CD14-positive monocyte (primary cell): ENCODE data around the gene OR51D1. TPM values are rescaled to one million over a fixed set of nuclear protein-coding genes. Genes with fewer than 3 reads are reported as not detected.

ENCODE experiments used
- DNase-seq, 3 donors: peaks; one replicate each; pipeline ENCODE4 v3.0.0-alpha.2; 2011 to 2022
- H2AFZ ChIP-seq: 2 replicates; pipeline ENCODE4 v1.6.0; 2012; ENCODE audit warnings: mild to moderate bottlenecking, low read depth, low read length, inconsistent platforms; ENCODE audit not compliant: insufficient read depth, poor library complexity, severe bottlenecking
- H3K27ac ChIP-seq, 2 donors: 1 replicate in 1 of 2; 2 replicates in 1 of 2; pipeline ENCODE4 v1.5.1; 2012 to 2013; ENCODE audit warnings: low read length in 2 of 2, control low read depth in 1 of 2, inconsistent platforms in 1 of 2, low read depth in 1 of 2, mild to moderate bottlenecking in 1 of 2
- H3K27me3 ChIP-seq, 2 donors: one replicate each; pipeline versions ENCODE4 v1.6.0 to v1.6.1; 2011 to 2013; ENCODE audit warnings: low read length in 2 of 2; ENCODE audit not compliant: control insufficient read depth in 2 of 2, insufficient read depth in 2 of 2
- H3K36me3 ChIP-seq, 2 donors: replicated peaks in 1 of 2; 1 replicate in 1 of 2; 2 replicates in 1 of 2; pipeline versions ENCODE4 v1.5.1 to v1.6.1; 2012 to 2013; ENCODE audit warnings: low read length in 2 of 2, control low read depth in 1 of 2, inconsistent platforms in 1 of 2, mild to moderate bottlenecking in 1 of 2; ENCODE audit not compliant: insufficient read depth in 2 of 2, control insufficient read depth in 1 of 2
- H3K4me1 ChIP-seq, 2 donors: 1 replicate in 1 of 2; 2 replicates in 1 of 2; pipeline versions ENCODE4 v1.5.1 to v1.6.1; 2012 to 2013; ENCODE audit warnings: low read length in 2 of 2, control low read depth in 1 of 2, inconsistent platforms in 1 of 2, mild to moderate bottlenecking in 1 of 2, moderate library complexity in 1 of 2; ENCODE audit not compliant: insufficient read depth in 2 of 2, control insufficient read depth in 1 of 2
- H3K4me2 ChIP-seq: replicated peaks from 2 replicates; pipeline ENCODE3; 2012; ENCODE audit warnings: low read length, moderate library complexity, mild to moderate bottlenecking; ENCODE audit not compliant: poor library complexity, severe bottlenecking; ENCODE audit errors: extremely low read depth
- H3K4me3 ChIP-seq, 3 experiments: fragments of 200-600 bp in 1 of 3; sonication (generic) in 1 of 3; replicated peaks in 1 of 3; 1 replicate in 2 of 3; 2 replicates in 1 of 3; pipeline ENCODE4 v1.5.1; 2011 to 2013; ENCODE audit warnings: low read length in 3 of 3, mild to moderate bottlenecking in 3 of 3, control low read depth in 2 of 3, low read depth in 2 of 3, inconsistent platforms in 1 of 3, moderate library complexity in 1 of 3
- H3K79me2 ChIP-seq: 2 replicates; pipeline ENCODE4 v1.6.0; 2012; ENCODE audit warnings: mild to moderate bottlenecking, control low read depth, inconsistent platforms, low read length, moderate library complexity; ENCODE audit not compliant: insufficient read depth
- H3K9ac ChIP-seq: 2 replicates; pipeline ENCODE4 v1.6.0; 2017; ENCODE audit warnings: low read length, mild to moderate bottlenecking; ENCODE audit not compliant: insufficient read depth, poor library complexity, severe bottlenecking
- H3K9me3 ChIP-seq, 2 donors: replicated peaks in 1 of 2; 1 replicate in 1 of 2; 2 replicates in 1 of 2; pipeline versions ENCODE4 v1.5.1 to v1.6.1; 2012 to 2013; ENCODE audit warnings: low read length in 2 of 2, control low read depth in 1 of 2; ENCODE audit not compliant: control insufficient read depth in 1 of 2, insufficient read depth in 1 of 2
- H4K20me1 ChIP-seq: 2 replicates; pipeline ENCODE4 v1.6.0; 2012; ENCODE audit warnings: mild to moderate bottlenecking, low read length, control low read depth, moderate library complexity; ENCODE audit not compliant: insufficient read depth
- H3K27ac Mint-ChIP-seq, 7 donors: one replicate each; pipeline ENCODE4 v1.8.0; 2020; ENCODE audit warnings: mild to moderate bottlenecking in 7 of 7, mixed read lengths in 7 of 7, moderate library complexity in 6 of 7, inconsistent platforms in 2 of 7
- H3K27me3 Mint-ChIP-seq, 3 donors: one replicate each; pipeline ENCODE4 v1.8.0; 2021 to 2022; ENCODE audit warnings: low read depth in 3 of 3, mild to moderate bottlenecking in 3 of 3, mixed read lengths in 3 of 3, moderate library complexity in 3 of 3, inconsistent platforms in 1 of 3
- H3K36me3 Mint-ChIP-seq, 2 donors: one replicate each; pipeline ENCODE4 v1.8.0; 2020; ENCODE audit warnings: mixed read lengths in 2 of 2, inconsistent platforms in 1 of 2, mild to moderate bottlenecking in 1 of 2
- H3K4me1 Mint-ChIP-seq: one replicate; pipeline ENCODE4 v1.8.0; 2020; ENCODE audit warnings: mild to moderate bottlenecking, mixed read lengths
- H3K4me3 Mint-ChIP-seq, 2 donors: one replicate each; pipeline ENCODE4 v1.8.0; 2020; ENCODE audit warnings: mild to moderate bottlenecking in 2 of 2, mixed read lengths in 2 of 2, moderate library complexity in 1 of 2
- H3K9me3 Mint-ChIP-seq, 7 donors: one replicate each; pipeline ENCODE4 v1.8.0; 2020 to 2022; ENCODE audit warnings: mixed read lengths in 7 of 7, mild to moderate bottlenecking in 6 of 7, moderate library complexity in 6 of 7, inconsistent platforms in 2 of 7
- CTCF ChIP-seq: fragments of 200-600 bp; IDR thresholded peaks from one replicate; pipeline ENCODE4 v1.8.0; 2022; ENCODE audit warnings: antibody characterized with exemption, mild to moderate bottlenecking
- WGBS: methylation state at CpG from one replicate; pipeline ENCODE4 v1.1.5; 2013; ENCODE audit warnings: missing lambda C conversion rate; ENCODE audit not compliant: insufficient coverage; 5-methylcytosine and 5-hydroxymethylcytosine counted together
- intact Hi-C, 2 donors: fragments of 100-400 bp; cut with micrococcal nuclease; formaldehyde crosslinking; loops; one replicate each; pipeline versions ENCODE4 v1.15.0 to v1.15.1; 2023
- polyA plus RNA-seq, 3 donors: library from polyadenylated mRNA; depleted of rRNA in 1 of 3; unstranded in 2 of 3; stranded (reverse) in 1 of 3; fragments of 300-500 nt in 2 of 3; fragments of >200 nt in 1 of 3; fragmentation: Illumina TruSeq in 2 of 3; gene quantifications; 1 replicate in 2 of 3; 2 replicates in 1 of 3; pipeline ENCODE4 v1.2.3, GENCODE V29; 2012 to 2021

OR51D1 gene
- polyA plus RNA-seq, 3 donors = not detected

- Histone ChIP-seq H3K79me2 (no peaks in the 10 kb centered on the region), H3K27me3 (no peaks in the 10 kb centered on the region), H3K9ac (no peak overlapping the region), H4K20me1 (no peaks in the 10 kb centered on the region), H3K4me3 (no peak overlapping the region), H3K4me2 (no peak overlapping the region), H3K4me1 (no peaks in the 10 kb centered on the region), H3K36me3 (no peaks in the 10 kb centered on the region), H3K27ac (no peak overlapping the region), H3K9me3 (no peaks in the 10 kb centered on the region), H2AFZ (no peak overlapping the region)
- H3K36me3 Mint-ChIP-seq = no peaks in the 10 kb centered on the region
- H3K4me1 Mint-ChIP-seq = no peaks in the 10 kb centered on the region
- H3K27me3 Mint-ChIP-seq = peaks cover 2 to 9% (median 6%) of the 10 kb centered on the region in 3 donors
- intact Hi-C loops = no loop called here
- H3K4me3 Mint-ChIP-seq = no peak overlapping the region
- H3K27ac Mint-ChIP-seq = no peak overlapping the region
- WGBS = 100% methylated on average over 1 of the region's 2 CpGs
- no peak for DNase-seq
- peaks cover 0 to 4% (median 0%) of the 10 kb centered on the region in 7 donors for H3K9me3 Mint-ChIP-seq
- TF ChIP-seq CTCF = no peak
These were observed 36.5 kb downstream of the OR51D1 start for GRCh38 chr11:4673781-4674180.

- H3K27ac ChIP-seq = no peak overlapping the region
- Mint-ChIP-seq H3K27me3 (peaks cover 2 to 6% (median 2%) of the 10 kb centered on the region in 3 donors), H3K27ac (no peak overlapping the region), H3K9me3 (peaks cover 0 to 5% (median 0%) of the 10 kb centered on the region in 7 donors), H3K36me3 (no peaks in the 10 kb centered on the region), H3K4me1 (no peaks in the 10 kb centered on the region), H3K4me3 (no peak overlapping the region)
- no peak overlapping the region for H2AFZ ChIP-seq
- H3K79me2 ChIP-seq = no peaks in the 10 kb centered on the region
- H3K27me3 ChIP-seq = no peaks in the 10 kb centered on the region
- intact Hi-C loops = no loop called here
- H3K9me3 ChIP-seq = no peaks in the 10 kb centered on the region
- no peaks in the 10 kb centered on the region for H4K20me1 ChIP-seq
- H3K9ac ChIP-seq = no peak overlapping the region
- TF ChIP-seq CTCF = no peak
- WGBS = no CpG with 5 or more reads among the region's 2 CpGs
- no peak for DNase-seq
- H3K4me2 ChIP-seq = no peak overlapping the region
- no peaks in the 10 kb centered on the region for H3K36me3 ChIP-seq
- no peaks in the 10 kb centered on the region for H3K4me1 ChIP-seq
- no peak overlapping the region for H3K4me3 ChIP-seq
These were observed 40.7 kb downstream of the OR51D1 start for GRCh38 chr11:4677948-4678347.
